Ishikawa (cell line): Measurements from ENCODE around the gene ZCCHC14.

ENCODE experiments used
- CEBPB ChIP-seq: IDR thresholded peaks from 2 replicates; pipeline ENCODE4 v1.6.1; 2012
- EP300 ChIP-seq: IDR thresholded peaks from 2 replicates; pipeline ENCODE4 v1.6.1; 2012; ENCODE audit warnings: borderline replicate concordance
- FOXM1 ChIP-seq: IDR thresholded peaks from 2 replicates; pipeline ENCODE4 v1.6.1; 2012; ENCODE audit warnings: low read depth, borderline replicate concordance
- NFIC ChIP-seq: IDR thresholded peaks from 2 replicates; pipeline ENCODE4 v1.6.1; 2012
- TAF1 ChIP-seq: IDR thresholded peaks from 2 replicates; pipeline ENCODE4 v1.6.1; 2012; ENCODE audit warnings: low read depth, mild to moderate bottlenecking
- YY1 ChIP-seq: IDR thresholded peaks from 2 replicates; pipeline ENCODE4 v1.6.1; 2012; ENCODE audit warnings: low read depth
- ZBTB7A ChIP-seq: IDR thresholded peaks from 2 replicates; pipeline ENCODE4 v1.6.1; 2012; ENCODE audit warnings: low read depth
- TF ChIP-seq, protein P1 (sequence below): IDR thresholded peaks from 2 replicates; pipeline ENCODE4 v1.6.1; 2012

GRCh38 chr16:87535457-87535854, 42.6 kb upstream of the ZCCHC14 start:
- TF ChIP-seq TAF1 = no peak
- TF ChIP-seq CEBPB = no peak
- no peak for TF ChIP-seq YY1
- no peak for TF ChIP-seq EP300
- TF ChIP-seq ZBTB7A = no peak
- TF ChIP-seq, protein P1, sequence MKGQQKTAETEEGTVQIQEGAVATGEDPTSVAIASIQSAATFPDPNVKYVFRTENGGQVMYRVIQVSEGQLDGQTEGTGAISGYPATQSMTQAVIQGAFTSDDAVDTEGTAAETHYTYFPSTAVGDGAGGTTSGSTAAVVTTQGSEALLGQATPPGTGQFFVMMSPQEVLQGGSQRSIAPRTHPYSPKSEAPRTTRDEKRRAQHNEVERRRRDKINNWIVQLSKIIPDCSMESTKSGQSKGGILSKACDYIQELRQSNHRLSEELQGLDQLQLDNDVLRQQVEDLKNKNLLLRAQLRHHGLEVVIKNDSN = no peak
- TF ChIP-seq FOXM1 = no peak
- no peak for TF ChIP-seq NFIC
